Measurements from ENCODE around the gene PPP5C.
A peak's percentile ranks its signal among the peaks of the same experiment; 100 is the strongest.

Gene PPP5C

DNA sequence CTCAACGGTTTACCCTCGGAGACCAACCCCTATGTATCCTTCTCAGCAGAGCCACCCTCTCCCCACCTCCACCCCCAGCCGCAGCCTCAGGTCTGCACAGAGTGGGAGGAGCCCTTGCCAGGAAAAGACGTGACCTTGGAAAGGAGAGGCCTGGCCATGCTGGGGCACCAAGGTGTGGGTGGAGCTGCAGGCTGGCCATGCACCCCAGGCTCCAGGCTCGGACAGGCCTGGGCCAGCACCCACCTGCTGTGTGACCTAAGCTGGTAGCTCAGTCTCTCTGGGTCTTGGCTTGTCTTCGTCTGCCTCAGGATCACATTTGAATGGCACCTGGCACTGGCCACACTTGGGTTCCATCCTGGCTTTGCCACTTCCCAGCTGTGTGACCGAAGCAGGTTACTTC is 37.0 kb downstream of the PPP5C start:
- peaks cover 91% of the 10 kb centered on the region for H3K36me3 ChIP-seq (ENCODE audit: low read depth)
- no peaks in the 10 kb centered on the region for H3K27me3 ChIP-seq (ENCODE audit: insufficient read depth, poor library complexity, severe bottlenecking)
- H3K4me1 ChIP-seq (ENCODE audit: insufficient read depth, poor library complexity, severe bottlenecking): no peaks in the 10 kb centered on the region
- peak; percentile 34 for DNase-seq (ENCODE audit: low spot score)
- TF ChIP-seq, protein P1, sequence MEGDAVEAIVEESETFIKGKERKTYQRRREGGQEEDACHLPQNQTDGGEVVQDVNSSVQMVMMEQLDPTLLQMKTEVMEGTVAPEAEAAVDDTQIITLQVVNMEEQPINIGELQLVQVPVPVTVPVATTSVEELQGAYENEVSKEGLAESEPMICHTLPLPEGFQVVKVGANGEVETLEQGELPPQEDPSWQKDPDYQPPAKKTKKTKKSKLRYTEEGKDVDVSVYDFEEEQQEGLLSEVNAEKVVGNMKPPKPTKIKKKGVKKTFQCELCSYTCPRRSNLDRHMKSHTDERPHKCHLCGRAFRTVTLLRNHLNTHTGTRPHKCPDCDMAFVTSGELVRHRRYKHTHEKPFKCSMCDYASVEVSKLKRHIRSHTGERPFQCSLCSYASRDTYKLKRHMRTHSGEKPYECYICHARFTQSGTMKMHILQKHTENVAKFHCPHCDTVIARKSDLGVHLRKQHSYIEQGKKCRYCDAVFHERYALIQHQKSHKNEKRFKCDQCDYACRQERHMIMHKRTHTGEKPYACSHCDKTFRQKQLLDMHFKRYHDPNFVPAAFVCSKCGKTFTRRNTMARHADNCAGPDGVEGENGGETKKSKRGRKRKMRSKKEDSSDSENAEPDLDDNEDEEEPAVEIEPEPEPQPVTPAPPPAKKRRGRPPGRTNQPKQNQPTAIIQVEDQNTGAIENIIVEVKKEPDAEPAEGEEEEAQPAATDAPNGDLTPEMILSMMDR (IDR thresholded peaks at IDR 0.05; ENCODE audit: poor library complexity, severe bottlenecking): no peak
- ATAC-seq (ENCODE audit: low read depth): no peak
- no peak overlapping the region for H3K4me3 ChIP-seq (ENCODE audit: severe bottlenecking)
- no peak overlapping the region for H3K27ac ChIP-seq (ENCODE audit: poor library complexity, severe bottlenecking)
- H3K9me3 ChIP-seq (ENCODE audit: severe bottlenecking): no peaks in the 10 kb centered on the region

DNA sequence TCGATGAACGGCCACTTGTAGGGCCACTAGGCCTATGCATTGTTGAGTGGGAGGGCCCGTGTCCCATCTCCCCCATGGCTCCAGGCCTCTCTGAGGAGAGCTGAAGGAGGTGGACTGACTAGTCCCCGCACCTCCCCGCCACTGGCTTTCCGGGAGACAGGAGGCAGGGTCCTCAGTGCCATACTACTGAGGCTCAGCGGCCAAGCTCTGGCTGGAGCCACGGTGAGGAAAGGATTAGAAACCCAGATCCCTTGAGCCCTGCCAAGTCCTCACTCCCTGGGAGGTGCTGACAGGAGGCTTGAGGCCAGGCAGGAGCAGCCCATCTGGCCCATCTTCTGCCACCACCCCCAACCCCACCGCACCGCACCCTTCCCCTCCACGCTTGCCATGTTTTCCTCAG is 37.5 kb downstream of the PPP5C start:
- no peaks in the 10 kb centered on the region for H3K9me3 ChIP-seq (ENCODE audit: severe bottlenecking)
- no peak overlapping the region for H3K27ac ChIP-seq (ENCODE audit: poor library complexity, severe bottlenecking)
- peaks cover 91% of the 10 kb centered on the region for H3K36me3 ChIP-seq (ENCODE audit: low read depth)
- DNase-seq (ENCODE audit: low spot score) (peak; percentile 44), ATAC-seq (ENCODE audit: low read depth) (no peak)
- TF ChIP-seq, protein P1 (IDR thresholded peaks at IDR 0.05; ENCODE audit: poor library complexity, severe bottlenecking): no peak
- H3K4me1 ChIP-seq (ENCODE audit: insufficient read depth, poor library complexity, severe bottlenecking): no peaks in the 10 kb centered on the region
- no peak overlapping the region for H3K4me3 ChIP-seq (ENCODE audit: severe bottlenecking)
- no peaks in the 10 kb centered on the region for H3K27me3 ChIP-seq (ENCODE audit: insufficient read depth, poor library complexity, severe bottlenecking)

DNA sequence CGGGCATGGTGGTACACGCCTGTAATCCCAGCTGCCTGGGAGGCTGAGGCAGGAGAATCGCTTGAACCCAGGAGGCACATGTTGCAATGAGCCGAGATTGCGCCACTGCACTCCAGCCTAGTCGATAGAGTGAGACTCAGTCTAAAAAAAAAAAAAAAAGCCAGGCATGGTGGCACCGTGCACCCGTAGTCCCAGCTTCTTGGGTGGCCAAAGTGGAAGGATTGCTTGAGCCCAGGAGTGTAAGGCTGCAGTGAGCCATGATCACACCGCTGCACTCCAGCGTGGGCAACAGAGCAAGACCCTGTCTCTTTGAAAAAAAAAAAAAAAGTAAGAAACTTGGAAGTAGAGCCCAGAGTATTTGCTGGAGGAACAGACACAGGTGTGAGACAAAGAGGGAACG is 38.7 kb downstream of the PPP5C start:
- ATAC-seq (ENCODE audit: low read depth) (no peak), DNase-seq (ENCODE audit: low spot score) (no peak)
- no peaks in the 10 kb centered on the region for H3K27me3 ChIP-seq (ENCODE audit: insufficient read depth, poor library complexity, severe bottlenecking)
- no peaks in the 10 kb centered on the region for H3K4me1 ChIP-seq (ENCODE audit: insufficient read depth, poor library complexity, severe bottlenecking)
- no peak overlapping the region for H3K4me3 ChIP-seq (ENCODE audit: severe bottlenecking)
- H3K36me3 ChIP-seq (ENCODE audit: low read depth): peaks cover 92% of the 10 kb centered on the region
- H3K9me3 ChIP-seq (ENCODE audit: severe bottlenecking): no peaks in the 10 kb centered on the region
- no peak overlapping the region for H3K27ac ChIP-seq (ENCODE audit: poor library complexity, severe bottlenecking)
- TF ChIP-seq, protein P1 (IDR thresholded peaks at IDR 0.05; ENCODE audit: poor library complexity, severe bottlenecking): no peak

DNA sequence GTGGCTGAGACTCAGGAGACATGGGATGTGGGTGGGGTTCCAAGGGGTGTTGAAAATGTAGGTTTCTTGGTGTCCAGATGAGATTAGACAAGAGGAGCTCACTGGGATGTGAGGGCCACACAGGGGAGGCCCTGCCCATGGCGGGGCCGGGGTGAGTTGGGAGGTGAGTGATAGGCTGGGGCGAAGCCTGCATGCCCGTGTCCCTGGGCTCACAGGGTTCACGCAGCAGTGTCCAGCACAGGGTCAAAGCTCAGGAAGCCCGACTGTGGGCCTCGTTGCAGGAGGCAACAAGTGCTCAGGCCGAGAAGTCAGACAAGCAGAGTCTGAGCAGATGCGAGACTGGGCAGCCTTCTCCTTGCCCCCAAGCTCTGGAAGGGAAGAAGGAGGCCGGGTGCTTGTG is 39.3 kb downstream of the PPP5C start:
- Histone ChIP-seq H3K9me3 (ENCODE audit: severe bottlenecking) (no peaks in the 10 kb centered on the region), H3K36me3 (ENCODE audit: low read depth) (peaks cover 92% of the 10 kb centered on the region), H3K27ac (ENCODE audit: poor library complexity, severe bottlenecking) (no peak overlapping the region), H3K4me1 (ENCODE audit: insufficient read depth, poor library complexity, severe bottlenecking) (no peaks in the 10 kb centered on the region), H3K4me3 (ENCODE audit: severe bottlenecking) (no peak overlapping the region), H3K27me3 (ENCODE audit: insufficient read depth, poor library complexity, severe bottlenecking) (no peaks in the 10 kb centered on the region)
- ATAC-seq (ENCODE audit: low read depth) (no peak), DNase-seq (ENCODE audit: low spot score) (peak; percentile 36)
- TF ChIP-seq, protein P1 (IDR thresholded peaks at IDR 0.05; ENCODE audit: poor library complexity, severe bottlenecking): no peak

DNA sequence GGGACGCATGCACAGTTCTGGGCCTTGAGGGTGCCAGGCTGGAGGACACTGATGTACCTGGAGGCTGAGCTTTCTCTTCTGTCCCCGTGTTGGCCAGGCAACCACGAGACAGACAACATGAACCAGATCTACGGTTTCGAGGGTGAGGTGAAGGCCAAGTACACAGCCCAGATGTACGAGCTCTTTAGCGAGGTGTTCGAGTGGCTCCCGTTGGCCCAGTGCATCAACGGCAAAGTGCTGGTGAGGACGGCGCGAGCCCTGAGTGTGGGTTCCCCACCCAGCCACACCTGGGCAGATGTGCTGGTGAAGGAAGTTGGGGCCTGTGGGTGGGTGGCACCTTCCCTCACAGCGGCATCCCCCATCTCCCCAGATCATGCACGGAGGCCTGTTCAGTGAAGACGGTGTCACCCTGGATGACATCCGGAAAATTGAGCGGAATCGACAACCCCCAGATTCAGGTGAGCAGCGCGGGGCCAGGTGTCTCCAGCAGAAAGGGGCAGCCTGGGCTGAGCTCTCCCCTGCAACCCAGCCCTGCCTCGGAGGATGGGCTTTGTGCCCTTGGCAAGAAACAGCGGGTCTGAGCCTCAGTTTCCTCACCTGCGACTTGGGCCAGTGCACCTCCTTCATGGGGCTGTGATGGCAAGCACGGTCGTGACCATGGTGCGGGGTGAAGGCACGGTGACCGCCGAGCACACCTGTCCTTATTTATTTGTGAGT is 40.3 kb downstream of the PPP5C start:
- H3K4me3 ChIP-seq (ENCODE audit: severe bottlenecking): no peak overlapping the region
- DNase-seq (ENCODE audit: low spot score): peak; percentile 47
- no peaks in the 10 kb centered on the region for H3K27me3 ChIP-seq (ENCODE audit: insufficient read depth, poor library complexity, severe bottlenecking)
- no peaks in the 10 kb centered on the region for H3K9me3 ChIP-seq (ENCODE audit: severe bottlenecking)
- TF ChIP-seq, protein P1 (IDR thresholded peaks at IDR 0.05; ENCODE audit: poor library complexity, severe bottlenecking): no peak
- H3K4me1 ChIP-seq (ENCODE audit: insufficient read depth, poor library complexity, severe bottlenecking): no peaks in the 10 kb centered on the region
- ATAC-seq (ENCODE audit: low read depth): no peak
- H3K36me3 ChIP-seq (ENCODE audit: low read depth): peaks cover 87% of the 10 kb centered on the region
- no peak overlapping the region for H3K27ac ChIP-seq (ENCODE audit: poor library complexity, severe bottlenecking)
